Body of pancreas (tissue), 4 donors: ENCODE data around the gene USP6NL.

Experiments used
- CTCF ChIP-seq, 7 experiments: fragments of 450-650 bp in 4 of 7; fragments of 200-600 bp in 3 of 7; sonication (generic) in 3 of 7; IDR thresholded peaks; one replicate each; pipeline ENCODE4 v1.5.1; 2016 to 2019; ENCODE audit warnings: antibody characterized with exemption in 7 of 7
- POLR2A ChIP-seq, 3 donors: fragments of 450-650 bp; IDR thresholded peaks; one replicate each; pipeline ENCODE4 v1.6.1; 2016; ENCODE audit warnings: antibody characterized with exemption in 3 of 3, mild to moderate bottlenecking in 2 of 3

- TF ChIP-seq CTCF (IDR thresholded peaks at IDR 0.05): no peak
- TF ChIP-seq POLR2A (IDR thresholded peaks at IDR 0.05): no peak
These were observed 35.0 kb upstream of the USP6NL start for GRCh38 chr10:11646450-11646849.
